Embryonic facial prominence (tissue), 1 donor: Measurements from ENCODE around the gene TMOD1.
"Not testable (repeated sequence)": the region's sequence is repeated elsewhere in the genome, so short reads cannot be mapped to it uniquely, and the experiment has no call there.

Experiments
- DNase-seq: peaks from one replicate; pipeline ENCODE4 v3.0.0-alpha.2; 2016; ENCODE audit errors: extremely low spot score

The TMOD1 gene

DNA sequence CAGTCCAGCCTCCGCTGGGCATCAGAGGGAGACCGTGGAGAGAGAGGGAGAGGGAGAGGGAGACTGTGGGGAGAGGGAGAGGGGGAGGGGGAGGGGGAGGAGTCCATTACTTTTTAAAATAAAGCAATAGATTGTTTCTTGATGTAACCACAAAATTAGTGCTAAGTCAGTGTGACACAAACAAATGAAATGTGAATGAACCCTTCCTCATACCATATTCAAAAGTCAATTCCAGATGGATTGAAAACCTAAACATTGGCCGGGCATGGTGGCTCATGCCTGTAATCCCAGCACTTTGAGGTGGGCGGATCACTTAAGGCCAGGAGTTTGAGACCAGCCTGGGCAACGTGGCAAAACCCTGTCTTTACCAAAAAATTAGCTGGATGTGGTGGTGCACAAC, 2.6 kb upstream of the TMOD1 start:
- DNase-seq: not testable (repeated sequence)

DNA sequence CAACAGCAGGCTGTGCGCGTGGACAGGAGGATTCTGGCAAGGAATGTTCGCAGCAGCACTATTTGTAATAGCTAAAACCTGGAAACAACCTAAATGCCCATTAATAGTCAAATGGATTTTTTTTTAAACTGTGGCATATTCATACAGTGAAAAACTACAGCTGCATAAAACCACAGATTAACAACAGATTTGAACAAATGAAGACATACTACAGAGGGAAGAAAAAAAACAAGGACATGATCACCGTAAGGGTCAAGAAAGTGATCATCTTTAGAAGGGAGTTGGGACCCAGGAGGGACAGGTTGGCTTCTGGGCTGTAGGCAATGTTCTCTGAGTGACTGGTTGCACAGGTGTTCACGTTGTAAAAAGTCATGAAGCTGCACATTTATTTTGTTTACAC, 1.2 kb upstream of the TMOD1 start:
- no peak for DNase-seq

DNA sequence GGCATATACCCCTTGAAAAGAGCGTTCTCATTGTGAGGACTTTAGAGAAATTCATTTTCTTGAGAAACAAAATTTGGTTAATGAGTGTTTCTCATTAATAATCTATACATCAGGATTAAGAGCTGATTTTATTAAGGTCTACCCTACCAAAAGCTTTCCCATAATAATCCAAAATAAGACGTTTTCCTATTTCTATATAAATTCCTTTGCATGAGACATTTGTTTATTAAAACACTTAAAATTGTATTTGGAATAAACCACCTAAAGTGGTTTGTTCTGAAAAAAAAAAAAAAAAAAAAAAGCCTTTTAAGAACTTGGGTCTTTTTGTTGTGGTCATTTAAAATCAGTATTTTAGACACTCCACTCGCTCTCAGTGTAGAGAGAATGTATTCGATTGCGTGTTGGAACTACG, 695 bp upstream of the TMOD1 start:
- no peak for DNase-seq

DNA sequence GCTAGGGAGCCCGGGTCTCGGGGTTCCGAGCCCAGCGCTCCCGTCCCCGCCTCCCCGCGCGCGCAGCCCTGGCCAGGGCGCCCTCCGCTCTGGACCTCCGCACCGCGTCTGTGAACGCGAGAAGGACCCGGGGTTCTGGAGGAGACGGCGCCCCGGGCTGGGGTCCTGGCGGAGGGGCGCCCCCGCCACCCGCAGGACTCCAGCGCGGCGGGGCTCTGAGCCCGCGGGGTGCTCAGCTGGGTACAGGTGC, 431 bp downstream of the TMOD1 start:
- DNase-seq: no peak

DNA sequence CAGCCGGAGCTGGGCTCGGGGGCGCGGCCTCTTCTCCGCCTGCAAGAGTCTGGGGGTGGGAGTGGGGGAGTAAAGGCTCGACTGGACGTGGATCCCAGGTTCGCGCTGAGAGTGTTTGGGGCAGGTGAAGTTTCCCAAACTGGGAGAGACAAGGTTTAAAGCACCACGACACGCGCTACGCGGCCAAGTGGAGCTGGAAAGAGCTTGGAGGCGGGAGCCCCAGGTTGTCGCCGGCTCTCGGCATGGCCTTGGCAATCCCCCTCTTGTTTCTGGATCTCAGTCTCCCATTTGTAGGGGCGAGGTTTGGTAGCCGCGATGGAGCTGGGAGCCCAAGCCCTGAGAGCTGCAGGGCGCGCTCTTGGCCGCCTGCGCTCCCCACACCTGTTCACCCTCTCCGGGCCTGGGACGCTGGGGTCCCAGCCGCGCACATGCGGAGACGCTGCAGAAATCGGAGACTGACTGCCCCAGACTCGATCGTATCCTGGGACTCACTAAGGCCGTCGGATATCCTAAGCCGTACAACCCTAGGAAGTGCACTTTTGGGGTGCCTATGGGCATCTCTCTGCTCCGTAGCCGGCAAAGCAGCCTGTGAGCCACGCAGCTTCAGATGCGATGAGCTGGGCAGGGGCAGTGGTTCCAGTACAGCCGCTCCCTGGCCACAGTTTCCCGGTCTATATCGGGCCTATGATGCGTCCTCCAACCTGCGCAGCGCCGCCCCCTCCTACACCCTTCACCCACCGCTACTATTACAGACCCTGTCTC, 937 bp downstream of the TMOD1 start:
- DNase-seq: no peak

DNA sequence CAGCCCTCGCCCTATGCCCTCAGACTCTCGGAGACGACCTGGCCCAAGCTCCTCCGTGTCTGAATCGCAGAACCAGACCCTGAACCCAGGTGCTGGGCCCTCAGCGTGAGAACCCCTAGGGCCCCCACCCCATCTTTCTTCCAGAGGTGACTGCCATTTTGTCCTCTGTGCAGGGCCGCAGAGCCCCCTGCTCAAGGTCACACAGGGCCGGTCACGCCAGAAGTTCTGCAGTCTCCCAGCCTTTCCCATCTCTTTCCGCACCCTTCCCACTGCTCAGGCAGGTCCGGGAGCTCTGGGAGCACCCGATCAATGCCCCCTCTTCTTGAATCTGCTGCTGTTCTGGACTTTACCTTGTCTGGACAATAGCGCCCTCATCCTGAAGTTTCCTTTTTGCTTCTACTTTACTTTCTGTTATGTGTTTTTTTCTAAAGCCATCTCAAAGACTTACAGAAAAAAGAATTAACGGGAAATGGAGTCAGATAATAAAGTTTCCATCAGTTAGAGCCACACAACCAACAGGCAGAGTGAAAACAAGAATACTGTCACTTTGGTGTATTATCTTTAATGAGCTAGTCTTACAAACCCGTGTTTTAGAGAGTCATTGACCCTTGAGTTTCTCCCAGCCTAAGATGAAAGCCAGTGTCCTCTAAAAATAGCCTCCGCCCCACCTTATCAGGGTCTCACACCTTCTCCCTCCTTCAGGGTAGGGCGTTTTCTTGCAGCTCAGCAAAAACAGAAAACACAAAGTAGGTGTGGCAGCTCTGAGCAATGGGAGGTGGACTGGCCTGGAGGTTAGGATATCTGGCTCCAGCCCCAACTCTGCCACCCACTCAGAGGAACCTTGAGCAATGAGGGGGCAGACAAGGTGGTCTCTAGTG, 1.8 kb downstream of the TMOD1 start:
- DNase-seq: no peak

DNA sequence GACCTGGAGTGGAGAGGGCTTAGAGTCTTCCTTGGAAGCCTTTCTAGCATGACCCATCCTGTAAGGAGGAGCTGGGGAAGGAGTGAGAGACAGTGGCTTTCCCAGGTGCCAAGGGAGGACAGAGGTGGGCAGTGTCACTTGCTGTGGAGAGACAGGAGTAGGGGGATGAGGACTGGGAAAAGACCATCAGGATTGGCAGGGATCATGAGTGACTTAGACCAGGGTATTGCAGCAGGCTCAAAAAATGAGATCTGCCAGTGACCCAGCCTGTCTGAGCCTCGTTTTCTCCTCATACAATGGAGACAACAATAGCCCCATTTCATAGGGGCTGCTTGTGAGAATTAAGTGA, 2.4 kb downstream of the TMOD1 start:
- DNase-seq: no peak

DNA sequence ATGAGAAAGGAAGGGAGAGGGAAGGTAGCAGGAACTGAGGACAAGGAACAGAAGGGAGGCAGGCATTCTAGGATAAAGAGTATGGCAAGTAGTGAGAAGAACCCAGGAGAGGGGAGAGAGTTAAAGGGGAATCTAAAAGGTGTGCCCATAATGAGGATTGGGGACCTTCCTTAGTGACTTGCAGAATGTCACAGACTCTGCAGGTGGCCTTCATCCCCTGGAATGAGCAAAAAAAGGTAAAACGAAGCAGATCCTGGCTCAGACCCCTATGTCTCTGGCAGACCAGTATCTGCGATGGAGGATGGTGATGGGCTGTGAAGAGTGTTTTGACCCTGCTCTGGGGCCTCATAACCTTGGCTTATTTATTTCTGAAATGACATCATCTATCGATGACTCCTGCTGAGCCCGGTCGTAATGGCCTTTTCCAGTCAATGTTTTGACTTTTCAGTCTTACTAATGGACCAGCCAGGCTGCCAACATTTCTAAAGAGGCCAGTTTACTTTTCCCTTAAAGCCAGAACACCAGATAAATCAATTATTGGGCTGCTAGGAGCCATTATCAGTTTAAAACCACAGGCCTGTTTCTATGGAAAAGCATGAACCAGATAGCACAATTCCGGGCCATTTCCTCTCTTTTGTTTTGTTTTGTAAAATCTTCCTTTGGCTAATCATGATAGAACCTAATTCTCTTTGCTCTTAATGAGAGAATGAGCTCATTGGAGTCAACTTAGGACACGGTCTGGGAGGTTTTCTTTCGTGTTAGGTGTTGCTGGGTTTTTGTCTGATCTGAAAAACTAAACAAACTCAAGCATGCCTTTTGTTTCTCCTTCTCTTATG, 3.1 kb downstream of the TMOD1 start:
- no peak for DNase-seq

DNA sequence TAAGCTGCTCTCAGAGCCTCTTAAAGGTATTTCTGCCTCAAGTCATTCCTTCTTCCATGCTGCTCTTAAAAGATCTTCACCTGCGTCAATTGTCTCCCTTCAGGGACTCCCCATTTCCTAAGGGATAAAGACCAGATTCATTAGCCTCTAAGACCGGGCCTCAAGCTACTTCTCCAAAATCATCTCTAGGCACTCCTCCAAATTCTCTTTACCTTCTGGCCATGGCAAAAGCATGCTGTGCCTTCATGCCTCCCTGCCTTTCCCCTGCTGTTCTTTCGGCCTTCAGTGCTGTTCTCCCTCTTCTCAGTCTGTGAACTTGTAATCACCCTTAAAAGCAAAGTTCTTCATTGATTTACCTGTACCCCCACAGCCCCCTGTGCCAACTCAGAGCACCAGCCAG, 4.4 kb downstream of the TMOD1 start:
- DNase-seq: no peak

DNA sequence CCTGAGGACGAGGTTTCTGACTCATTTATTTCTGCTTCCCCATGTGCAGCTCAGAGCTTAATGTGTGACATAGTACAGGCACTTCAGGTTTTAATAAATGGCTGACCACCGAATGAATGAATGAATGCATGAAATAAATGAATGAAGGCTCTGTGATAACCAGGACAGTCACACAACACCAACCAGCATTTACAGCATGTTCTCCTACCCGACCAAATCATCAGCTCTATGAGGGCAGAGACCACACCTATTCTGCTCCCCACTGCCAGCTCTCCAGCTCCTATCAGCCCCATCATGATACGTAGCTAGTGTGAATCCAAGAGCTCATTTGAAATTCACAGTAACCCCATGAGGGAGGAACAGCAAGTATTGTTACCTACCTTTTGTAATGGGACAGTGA, 4.8 kb downstream of the TMOD1 start:
- DNase-seq: no peak

DNA sequence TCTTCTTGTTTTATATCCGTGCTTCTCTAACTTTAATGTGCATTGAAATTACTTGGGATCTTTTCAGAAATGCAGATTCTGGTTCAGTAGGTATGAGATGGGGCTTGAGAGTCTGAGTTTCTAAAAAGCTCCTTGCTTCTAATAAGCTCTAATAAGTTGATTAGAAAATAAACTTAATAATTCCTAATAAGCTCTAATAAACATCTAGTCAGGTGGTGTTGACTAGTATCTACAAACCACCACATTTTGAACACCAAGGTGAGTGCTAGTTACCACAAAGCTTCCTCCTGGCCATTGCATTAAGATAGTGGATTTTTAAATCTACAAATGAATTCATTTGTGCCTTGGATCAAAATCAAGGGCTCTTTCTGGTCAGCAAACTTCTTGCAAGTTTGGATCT, 5.3 kb downstream of the TMOD1 start:
- no peak for DNase-seq

DNA sequence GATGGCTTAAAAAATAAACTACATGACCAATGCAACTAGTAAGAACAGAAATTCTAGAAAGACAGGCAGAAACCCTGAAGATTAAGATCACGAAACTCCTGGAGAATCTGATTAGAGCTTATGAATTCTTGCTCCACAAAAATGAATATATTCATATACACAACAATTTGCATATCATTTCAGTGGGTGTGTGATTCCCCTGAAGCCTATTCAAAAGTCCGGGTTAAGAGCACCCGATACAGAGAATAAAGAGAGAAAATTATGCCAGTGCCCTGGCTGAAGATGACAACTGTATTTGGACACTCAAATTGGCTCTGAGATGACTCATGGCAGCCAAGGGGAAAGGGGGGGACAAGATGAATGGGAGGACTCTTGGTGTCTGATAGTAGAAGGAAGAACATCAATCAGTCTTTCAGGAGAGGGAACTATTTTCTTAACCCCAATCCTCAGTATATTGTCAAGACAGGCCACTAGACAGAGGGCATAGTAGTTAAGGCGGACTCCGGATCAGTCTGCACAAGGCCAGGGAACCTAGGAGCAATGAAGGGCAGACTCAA, 6.0 kb downstream of the TMOD1 start:
- DNase-seq: no peak

DNA sequence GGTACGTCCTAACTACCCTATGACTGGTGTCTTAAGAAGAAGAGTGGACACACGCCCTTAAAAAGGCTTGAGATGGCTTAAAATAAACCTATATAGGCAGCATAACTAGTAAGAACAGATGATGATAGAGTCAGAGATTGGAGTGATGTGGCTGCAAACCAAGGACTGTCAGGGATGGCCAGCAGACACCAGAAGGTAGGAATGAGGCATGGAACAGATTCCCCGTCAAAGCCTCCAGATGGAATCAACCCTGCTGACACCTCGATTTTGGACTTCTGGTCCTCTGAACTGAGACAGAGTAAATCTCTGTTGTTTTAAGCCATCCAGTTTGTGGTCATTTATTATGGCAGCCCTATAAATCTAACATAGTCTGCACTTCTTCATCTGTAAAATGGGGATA, 7.4 kb downstream of the TMOD1 start:
- no peak for DNase-seq

DNA sequence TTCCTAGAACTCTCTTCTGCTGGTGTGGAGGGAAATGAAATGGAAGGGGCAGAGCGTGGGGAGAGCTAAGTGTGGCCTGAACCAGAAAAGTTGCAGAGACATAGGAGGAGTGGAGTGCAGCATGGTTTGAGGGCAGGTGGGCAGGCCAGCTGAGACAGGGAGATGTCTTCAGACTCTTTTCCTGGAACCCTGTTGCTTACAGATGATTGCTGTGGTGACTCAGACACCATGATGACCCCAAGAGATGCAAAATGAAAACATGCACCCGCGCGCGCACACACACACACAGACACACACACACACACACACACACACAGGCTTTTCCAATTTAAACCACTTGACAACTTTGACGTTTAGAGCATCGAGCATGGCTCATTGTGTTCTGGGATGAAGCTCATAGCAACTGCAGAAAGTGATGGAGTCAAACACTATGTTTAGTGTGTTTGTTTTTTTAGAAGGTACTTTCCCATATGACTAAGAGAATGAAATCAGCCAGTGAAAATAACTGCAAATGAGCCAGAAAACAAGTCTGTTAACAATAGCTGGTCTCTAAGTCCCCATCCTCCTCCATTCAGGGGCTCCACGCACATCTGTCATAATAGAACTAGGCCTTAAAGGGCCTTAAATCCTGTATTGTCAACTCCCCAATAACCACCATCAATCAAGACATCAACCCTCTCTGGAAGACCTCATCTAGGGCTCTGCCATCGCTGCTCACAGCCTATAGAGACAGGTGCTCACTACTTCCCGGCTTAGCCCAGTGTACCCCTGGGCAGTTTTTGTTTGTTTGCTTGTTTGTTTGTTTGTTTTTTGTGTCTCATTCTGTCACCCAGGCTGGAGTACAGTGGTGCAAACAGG, 9.6 kb downstream of the TMOD1 start:
- no peak for DNase-seq

DNA sequence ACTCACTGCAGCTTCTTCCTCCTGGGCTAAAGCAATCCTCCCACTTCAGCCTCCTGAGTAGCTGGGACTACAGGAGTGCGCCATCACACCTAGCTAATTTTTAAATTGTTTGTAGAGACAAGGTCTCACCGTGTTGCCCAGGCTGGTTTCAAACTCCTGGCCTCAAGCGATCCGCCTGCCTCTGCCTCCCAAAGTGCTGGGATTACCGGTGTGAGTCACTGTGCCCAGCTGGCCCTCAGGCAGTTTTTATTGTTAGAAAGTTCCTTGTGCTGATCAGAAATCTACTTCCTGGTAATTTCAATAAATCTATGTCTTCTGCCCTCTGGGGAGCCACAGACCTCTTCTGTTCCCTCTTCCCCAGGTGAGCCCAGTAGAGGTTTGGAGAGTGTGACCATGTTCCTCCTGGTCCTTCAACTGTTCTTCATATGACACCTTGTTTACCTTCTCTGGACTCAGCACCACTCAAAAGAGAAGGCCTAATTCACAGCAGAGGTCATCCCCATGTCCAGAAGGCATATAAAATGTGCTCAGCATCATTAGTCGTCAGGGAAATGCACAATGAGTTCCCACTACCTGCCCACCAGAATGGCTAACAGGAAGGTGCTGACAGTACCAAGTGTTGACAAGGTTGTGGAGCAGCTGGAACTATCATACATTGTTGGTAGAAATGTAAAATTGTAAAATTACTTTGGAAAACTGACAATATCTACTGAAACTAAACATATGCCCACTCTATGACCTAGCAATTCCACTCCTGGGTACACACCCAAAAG, 10.4 kb downstream of the TMOD1 start:
- no peak for DNase-seq

DNA sequence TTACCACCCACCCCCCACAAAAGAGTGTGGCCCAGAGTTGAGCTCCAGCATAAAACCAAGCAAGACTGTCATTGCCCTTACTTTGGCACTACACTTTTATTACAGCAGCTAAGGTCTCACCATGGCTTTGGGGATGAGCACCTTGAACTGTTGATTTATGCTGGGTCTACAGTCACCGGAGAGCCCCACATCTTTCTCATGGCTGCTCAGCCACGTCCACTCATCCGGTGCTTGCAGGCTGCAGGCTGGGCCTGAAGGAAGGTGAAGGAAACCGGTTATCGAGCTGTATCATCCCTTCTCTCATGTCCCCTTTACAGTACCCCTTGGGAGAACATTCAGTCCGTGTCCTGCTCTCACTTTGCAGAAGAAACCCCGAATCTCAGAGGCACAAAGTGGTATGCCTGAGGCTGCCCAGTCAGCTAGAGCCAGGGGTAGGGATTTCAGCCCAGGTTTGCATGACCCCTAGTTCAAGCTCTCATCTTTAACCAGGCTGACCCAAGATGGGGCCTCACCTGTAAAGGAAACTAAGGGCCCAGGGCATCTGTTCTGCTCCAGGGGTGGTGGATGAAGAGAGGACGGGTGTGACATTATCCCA, 11.6 kb downstream of the TMOD1 start:
- no peak for DNase-seq

DNA sequence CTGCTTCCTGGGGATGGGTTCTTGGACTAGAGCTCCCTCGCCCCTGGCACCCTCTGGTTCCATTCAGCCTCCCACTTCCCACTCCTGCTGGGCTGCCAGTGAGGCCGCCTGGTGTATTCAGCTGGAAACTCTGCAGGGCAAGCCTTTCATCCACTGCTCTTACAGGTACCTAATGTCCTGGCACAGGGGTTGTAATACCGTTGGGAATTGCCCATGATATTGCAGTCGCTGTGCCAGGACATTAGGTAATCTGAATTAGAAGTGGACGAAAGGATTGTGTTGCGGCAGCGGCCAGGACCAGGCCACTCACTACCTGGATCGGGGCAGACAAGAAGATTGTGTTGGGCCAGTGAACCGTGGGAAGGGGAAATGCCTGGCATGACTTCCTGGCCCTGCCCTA, 13.1 kb downstream of the TMOD1 start:
- DNase-seq: no peak

DNA sequence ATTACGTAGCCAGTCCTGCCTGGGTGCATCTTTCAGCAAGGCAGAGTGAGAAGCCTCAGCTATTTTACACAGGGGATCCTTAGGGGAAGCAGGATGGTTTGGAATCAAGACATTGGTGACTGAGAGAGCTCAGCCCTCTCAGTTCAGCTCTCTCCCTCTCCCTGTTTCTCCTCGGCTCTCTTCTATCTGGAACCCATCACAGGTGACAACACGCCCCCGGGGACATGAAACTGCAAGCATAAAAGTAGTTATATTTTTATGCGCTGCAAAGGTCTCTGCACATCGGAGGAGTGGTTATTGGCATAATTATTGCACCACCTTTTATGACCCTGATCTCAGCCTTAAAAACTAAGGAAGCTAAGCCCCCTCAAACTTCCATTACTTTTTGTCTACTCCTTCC, 14.2 kb downstream of the TMOD1 start:
- DNase-seq: no peak

DNA sequence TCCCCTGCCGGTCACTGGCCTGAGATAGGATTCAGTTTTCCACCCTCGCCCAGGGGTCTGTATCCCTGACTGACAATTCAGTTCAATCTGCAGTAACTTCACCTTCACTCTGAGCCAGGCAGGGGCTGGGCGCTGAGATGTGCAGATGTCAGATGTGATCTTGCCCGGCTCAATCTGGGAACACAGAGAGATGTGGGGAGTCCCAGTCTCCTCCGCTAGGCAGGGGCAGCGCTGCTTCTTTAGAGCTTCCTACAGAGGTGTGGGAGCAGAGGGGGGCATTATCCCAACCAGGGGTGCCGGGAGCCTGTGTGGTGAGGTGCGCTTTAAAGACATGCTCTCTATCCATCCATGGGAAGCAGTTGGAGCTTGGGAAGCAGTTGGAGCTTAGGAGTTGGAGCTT, 14.6 kb downstream of the TMOD1 start:
- DNase-seq: no peak

DNA sequence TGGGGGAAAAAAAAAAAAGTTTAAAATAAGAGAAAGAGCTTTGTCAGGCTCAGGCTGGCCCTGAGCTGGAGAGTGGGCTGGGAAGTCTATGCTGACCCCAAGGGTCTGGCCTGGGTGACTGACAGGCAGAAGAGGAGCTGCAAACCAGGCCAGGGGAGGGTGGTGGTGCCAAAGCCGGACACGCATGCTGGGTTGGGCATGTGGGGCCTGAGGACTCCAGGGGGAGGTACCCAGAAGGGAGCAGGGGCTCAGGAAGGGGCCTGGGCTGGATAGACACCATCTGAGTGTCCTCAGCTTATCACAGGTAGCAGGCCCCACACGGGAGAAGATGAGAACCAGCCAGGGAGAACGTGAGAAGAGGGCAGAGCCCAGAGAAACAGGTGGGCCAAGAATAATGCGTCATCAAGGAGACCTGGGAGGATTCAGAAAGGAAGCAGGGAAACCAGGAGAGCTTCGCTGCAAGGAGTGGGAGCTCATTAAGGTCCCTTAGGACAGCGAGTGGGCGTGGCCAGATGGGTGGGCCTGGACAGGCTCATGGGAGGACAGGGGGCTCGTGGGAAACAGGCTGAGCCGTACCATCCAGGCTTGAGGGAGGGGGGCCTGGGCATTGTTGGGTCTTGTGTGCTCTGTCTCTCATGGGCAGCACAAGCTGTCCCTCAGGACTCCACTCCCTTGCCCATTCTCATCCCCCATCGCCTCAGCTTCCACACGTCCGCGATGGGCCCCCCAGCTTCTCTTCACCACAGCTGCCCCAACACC, 16.0 kb downstream of the TMOD1 start:
- DNase-seq: no peak
